H1 (cell line): Measurements from ENCODE around the gene RANBP17. TPM values are rescaled to one million over a fixed set of nuclear protein-coding genes. Genes with fewer than 3 reads are reported as not detected.

Experiments used
- CTCF ChIA-PET: fragments of 300-600 bp; sonication (Branson Sonifier 250); formaldehyde crosslinking; loops from one replicate; lab custom pipeline; 2021; ENCODE audit not compliant: partially characterized antibody; lab: Charles Lee
- POLR2A ChIA-PET: fragments of 300-600 bp; sonication (Branson Sonifier 250); formaldehyde crosslinking; loops from one replicate; lab custom pipeline; 2021; ENCODE audit warnings: inconsistent platforms; ENCODE audit not compliant: partially characterized antibody; lab: Charles Lee
- DNase-seq, 2 experiments: peaks; one replicate each; pipeline versions ENCODE4 v3.0.0 to v3.0.0-alpha.2; 2010 to 2022; ENCODE audit warnings: low spot score in 2 of 2, low read depth in 1 of 2, mixed read lengths in 1 of 2
- FAIRE-seq: peaks from 2 replicates; lab custom pipeline; 2011; peaks lifted over from hg19 to GRCh38; lab: Jason Lieb, UNC
- H2AFZ ChIP-seq: 2 replicates; pipeline ENCODE4 v1.8.1; 2012; ENCODE audit warnings: low read length, inconsistent platforms
- H2AK5ac ChIP-seq: 2 replicates; pipeline ENCODE4 v1.6.1; 2013; ENCODE audit warnings: low read depth, low read length
- H2BK120ac ChIP-seq: replicated peaks from 2 replicates; pipeline ENCODE3; 2013; ENCODE audit warnings: low read depth, low read length, inconsistent platforms
- H2BK12ac ChIP-seq: 2 replicates; pipeline ENCODE4 v1.6.1; 2013; ENCODE audit warnings: low read depth, low read length
- H2BK15ac ChIP-seq: 2 replicates; pipeline ENCODE4 v1.6.1; 2013; ENCODE audit warnings: low read length
- H2BK20ac ChIP-seq: 2 replicates; pipeline ENCODE4 v1.6.1; 2013; ENCODE audit warnings: low read length
- H2BK5ac ChIP-seq: 2 replicates; pipeline ENCODE4 v1.6.1; 2013; ENCODE audit warnings: low read depth, low read length
- H3K14ac ChIP-seq: 2 replicates; pipeline ENCODE4 v1.6.1; 2013; ENCODE audit warnings: inconsistent platforms; ENCODE audit not compliant: insufficient read length
- H3K18ac ChIP-seq: 2 replicates; pipeline ENCODE4 v1.6.1; 2013; ENCODE audit warnings: low read length; ENCODE audit errors: extremely low read depth
- H3K23ac ChIP-seq: 2 replicates; pipeline ENCODE4 v1.6.1; 2013; ENCODE audit warnings: inconsistent platforms; ENCODE audit not compliant: insufficient read length
- H3K23me2 ChIP-seq: 2 replicates; pipeline ENCODE4 v1.6.1; 2013; ENCODE audit warnings: low read depth, low read length
- H3K27ac ChIP-seq: 2 replicates; pipeline ENCODE4 v1.6.1; 2011; ENCODE audit warnings: low read depth, low read length, inconsistent platforms
- H3K27me3 ChIP-seq, 4 experiments: replicated peaks in 1 of 4; 1 replicate in 1 of 4; 2 replicates in 3 of 4; pipeline versions ENCODE4 v1.6.1 to v1.8.1; 2011 to 2013; ENCODE audit warnings: low read length in 3 of 4, mild to moderate bottlenecking in 3 of 4, inconsistent platforms in 2 of 4, mixed read lengths in 2 of 4, moderate library complexity in 1 of 4; ENCODE audit not compliant: control insufficient read depth in 3 of 4, insufficient read depth in 3 of 4; ENCODE audit errors: extremely low read depth in 1 of 4
- H3K36me3 ChIP-seq, 4 experiments: 2 replicates each; pipeline versions ENCODE4 v1.6.1 to v1.8.1; 2011 to 2013; ENCODE audit warnings: mild to moderate bottlenecking in 4 of 4, low read length in 3 of 4, moderate library complexity in 2 of 4, control low read depth in 1 of 4, inconsistent platforms in 1 of 4; ENCODE audit not compliant: insufficient read depth in 4 of 4, control insufficient read depth in 2 of 4
- H3K4ac ChIP-seq: replicated peaks from 2 replicates; pipeline ENCODE3; 2013; ENCODE audit warnings: low read length, low read depth, mixed read lengths, inconsistent platforms; ENCODE audit not compliant: insufficient read length
- H3K4me1 ChIP-seq, 4 experiments: replicated peaks in 1 of 4; 1 replicate in 1 of 4; 2 replicates in 3 of 4; pipeline versions ENCODE4 v1.6.1 to v1.8.1; 2011 to 2013; ENCODE audit warnings: low read length in 3 of 4, inconsistent platforms in 2 of 4, mixed read lengths in 1 of 4; ENCODE audit not compliant: insufficient read depth in 4 of 4, control insufficient read depth in 3 of 4
- H3K4me2 ChIP-seq, 2 experiments: 2 replicates each; pipeline versions ENCODE4 v1.6.1 to v1.8.1; 2011 to 2013; ENCODE audit warnings: low read depth in 2 of 2, low read length in 2 of 2, control low read depth in 1 of 2, inconsistent platforms in 1 of 2, mild to moderate bottlenecking in 1 of 2; ENCODE audit not compliant: insufficient read depth in 1 of 2
- H3K4me3 ChIP-seq, 4 experiments: fragments of 200-600, 300-600 bp in 1 of 4; sonication (generic), shearing (Covaris generic), sonication (Bioruptor Twin) in 1 of 4; 2 replicates each; pipeline versions ENCODE4 v1.5.1 to v1.8.1; 2011 to 2016; ENCODE audit warnings: low read length in 4 of 4, low read depth in 3 of 4, control low read depth in 2 of 4, inconsistent platforms in 2 of 4, mild to moderate bottlenecking in 2 of 4, mixed read lengths in 1 of 4, moderate library complexity in 1 of 4; ENCODE audit not compliant: insufficient read depth in 2 of 4; ENCODE audit errors: extremely low read depth in 1 of 4
- H3K56ac ChIP-seq: replicated peaks from 2 replicates; pipeline ENCODE3; 2013; ENCODE audit warnings: low read depth, mild to moderate bottlenecking, mixed read lengths, low read length, inconsistent platforms; ENCODE audit not compliant: insufficient read length
- H3K79me1 ChIP-seq: 2 replicates; pipeline ENCODE4 v1.6.1; 2013; ENCODE audit warnings: low read depth, low read length, control low read depth
- H3K79me2 ChIP-seq, 2 experiments: 2 replicates each; pipeline versions ENCODE4 v1.6.1 to v1.8.1; 2012 to 2013; ENCODE audit warnings: low read length in 2 of 2, mild to moderate bottlenecking in 2 of 2, inconsistent platforms in 1 of 2; ENCODE audit not compliant: insufficient read depth in 2 of 2, control insufficient read depth in 1 of 2
- H3K9ac ChIP-seq, 4 experiments: replicated peaks in 1 of 4; 1 replicate in 1 of 4; 2 replicates in 3 of 4; pipeline versions ENCODE4 v1.6.1 to v1.8.1; 2011 to 2013; ENCODE audit warnings: low read depth in 3 of 4, low read length in 3 of 4, control low read depth in 2 of 4, mild to moderate bottlenecking in 2 of 4, moderate library complexity in 2 of 4, inconsistent platforms in 1 of 4; ENCODE audit errors: extremely low read depth in 1 of 4
- H3K9me3 ChIP-seq, 2 experiments: 2 replicates each; pipeline versions ENCODE4 v1.6.1 to v1.8.1; 2012 to 2013; ENCODE audit warnings: mild to moderate bottlenecking in 2 of 2, moderate library complexity in 2 of 2, control low read depth in 1 of 2, inconsistent platforms in 1 of 2, low read depth in 1 of 2, low read length in 1 of 2, mixed read lengths in 1 of 2; ENCODE audit not compliant: insufficient read depth in 2 of 2
- H4K20me1 ChIP-seq, 2 experiments: replicated peaks in 1 of 2; 2 replicates each; pipeline versions ENCODE3 to v1.8.1; 2011 to 2013; ENCODE audit warnings: inconsistent platforms in 2 of 2, low read length in 2 of 2, mild to moderate bottlenecking in 1 of 2; ENCODE audit not compliant: insufficient read depth in 2 of 2, control insufficient read depth in 1 of 2
- H4K5ac ChIP-seq: 2 replicates; pipeline ENCODE4 v1.6.1; 2013; ENCODE audit warnings: low read length, low read depth, mixed read lengths, inconsistent platforms; ENCODE audit not compliant: insufficient read length
- H4K8ac ChIP-seq: 2 replicates; pipeline ENCODE4 v1.8.0; 2013; ENCODE audit warnings: mild to moderate bottlenecking, moderate library complexity, low read length, inconsistent platforms; ENCODE audit not compliant: insufficient read depth; ENCODE audit errors: extremely low read depth
- H4K91ac ChIP-seq: replicated peaks from 2 replicates; pipeline ENCODE3; 2013; ENCODE audit warnings: low read length, mixed read lengths, inconsistent platforms; ENCODE audit not compliant: insufficient read length
- BCL11A ChIP-seq, 2 experiments: IDR thresholded peaks; one replicate each; pipeline ENCODE4 v1.6.1; 2011; ENCODE audit warnings: low read depth in 2 of 2, low read length in 2 of 2, mild to moderate bottlenecking in 2 of 2
- BRCA1 ChIP-seq: IDR thresholded peaks from 2 replicates; pipeline ENCODE4 v1.6.1; 2012; ENCODE audit warnings: low read depth, low read length, improper control_type of control experiment
- HDAC2 ChIP-seq, 2 experiments: fragments of 300-600 bp in 1 of 2; sonication (generic) in 1 of 2; IDR thresholded peaks; 2 replicates each; pipeline ENCODE4 v1.6.1; 2011 to 2012; ENCODE audit warnings: low read depth in 2 of 2, low read length in 2 of 2, mild to moderate bottlenecking in 2 of 2, moderate library complexity in 2 of 2, borderline replicate concordance in 1 of 2, inconsistent platforms in 1 of 2
- NRF1 ChIP-seq: IDR thresholded peaks from 2 replicates; pipeline ENCODE4 v1.6.1; 2011; ENCODE audit warnings: mild to moderate bottlenecking, low read depth, low read length, improper control_type of control experiment
- PHF8 ChIP-seq: fragments of 200-600 bp; sonication (generic); conservative IDR thresholded peaks from 2 replicates; pipeline ENCODE4 v1.7.1; 2012; ENCODE audit warnings: low read depth, mild to moderate bottlenecking, inconsistent platforms, low read length, moderate library complexity
- RBBP5 ChIP-seq: IDR thresholded peaks from 2 replicates; pipeline ENCODE4 v1.7.1; 2012; ENCODE audit warnings: low read depth, mild to moderate bottlenecking, inconsistent platforms, low read length, moderate library complexity, borderline replicate concordance
- RNF2 ChIP-seq: fragments of 200-900, 300-1000 bp; sonication (generic); IDR thresholded peaks from 2 replicates; pipeline ENCODE4 v1.7.1; 2016; ENCODE audit warnings: borderline replicate concordance, low read depth, mild to moderate bottlenecking, antibody characterized with exemption, low read length; ENCODE audit not compliant: poor library complexity, severe bottlenecking; ENCODE audit errors: missing control alignments
- SAP30 ChIP-seq: fragments of 300-600 bp; sonication (generic); IDR thresholded peaks from 2 replicates; pipeline ENCODE4 v1.7.1; 2012; ENCODE audit warnings: low read length, moderate library complexity, mild to moderate bottlenecking, inconsistent platforms; ENCODE audit not compliant: insufficient read depth, insufficient replicate concordance
- SIN3A ChIP-seq, 2 experiments: IDR thresholded peaks in 1 of 2; conservative IDR thresholded peaks in 1 of 2; 2 replicates each; pipeline ENCODE4 v1.6.1; 2011 to 2012; ENCODE audit warnings: low read length in 2 of 2, improper control_type of control experiment in 1 of 2, low read depth in 1 of 2, mild to moderate bottlenecking in 1 of 2
- SIRT6 ChIP-seq: IDR thresholded peaks from one replicate; pipeline ENCODE4 v1.7.1; 2012; ENCODE audit warnings: low read length, inconsistent platforms
- SRF ChIP-seq: IDR thresholded peaks from 2 replicates; pipeline ENCODE4 v1.6.1; 2011; ENCODE audit warnings: mild to moderate bottlenecking, low read depth, low read length, moderate library complexity
- TAF1 ChIP-seq: IDR thresholded peaks from 2 replicates; pipeline ENCODE4 v1.6.1; 2011; ENCODE audit warnings: mild to moderate bottlenecking, low read depth, low read length
- TCF12 ChIP-seq: IDR thresholded peaks from 2 replicates; pipeline ENCODE4 v1.6.1; 2011; ENCODE audit warnings: low read depth, mild to moderate bottlenecking, low read length
- WGBS, 2 experiments: shearing (Covaris generic) in 1 of 2; methylation state at CpG; one replicate each; pipeline versions ENCODE4 v1.1.6 to v1.1.7; 2013 to 2015; ENCODE audit warnings: low lambda C conversion rate in 2 of 2, mixed read lengths in 2 of 2, inconsistent platforms in 1 of 2, low coverage in 1 of 2, missing lambda C conversion rate in 1 of 2; ENCODE audit not compliant: insufficient replicate concordance in 2 of 2, insufficient coverage in 1 of 2, insufficient read length in 1 of 2; ENCODE audit errors: extremely low coverage in 1 of 2, missing lambda C conversion rate in 1 of 2; 5-methylcytosine and 5-hydroxymethylcytosine counted together
- polyA plus RNA-seq, 7 experiments: library from polyadenylated mRNA; depleted of rRNA in 3 of 7; stranded (reverse) in 5 of 7; unstranded in 2 of 7; fragments of >200 nt in 5 of 7; fragments of 200-250 nt in 2 of 7; gene quantifications; 1 replicate in 5 of 7; 2 replicates in 1 of 7; 4 replicates in 1 of 7; pipeline versions ENCODE4 v1.2.1 to v1.2.3, GENCODE V29; 2011 to 2013; ENCODE audit warnings: missing spikeins in 2 of 7, mixed read lengths in 2 of 7
- total RNA-seq: library from RNA; stranded (reverse); fragmentation: NEBNext Ultra II Directional; extraction: Animal tissue kit (Norgen Biotek cat#: 25700); gene quantifications from 2 replicates; pipeline ENCODE4 v1.2.1, GENCODE V29; 2021

RANBP17 gene
- total and polyA plus RNA-seq, 2 of the 8 experiments (the other 6 are each of a cell fraction or from before 2014, with no cell fraction given) = 8.6 to 21.3 TPM

DNA sequence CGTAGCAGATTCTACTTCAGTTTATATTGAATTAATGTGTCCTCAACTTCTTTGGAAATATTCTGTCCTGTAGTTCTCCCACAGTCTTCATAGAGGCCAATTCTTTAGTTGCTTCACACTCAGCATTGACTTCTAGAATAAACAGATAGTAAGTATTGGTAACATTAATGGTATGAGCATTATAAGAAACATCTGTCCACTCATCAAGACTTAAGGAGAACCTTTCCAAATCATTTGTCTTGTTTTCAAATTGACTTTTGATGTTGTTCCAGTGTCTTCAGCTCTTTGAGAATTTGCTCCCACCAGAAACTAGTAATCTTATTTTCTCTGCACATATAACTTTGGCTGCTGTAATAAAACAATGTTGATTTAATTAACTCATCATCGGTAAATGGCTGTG lies 18.3 kb downstream of the RANBP17 start:
- Histone ChIP-seq H3K14ac (no peak overlapping the region), H4K8ac (no peak overlapping the region), H3K79me1 (peaks cover 3% of the 10 kb centered on the region; the same call in 1 of the 2 replicates), H3K56ac (no peak overlapping the region), H3K18ac (no peak overlapping the region), H2BK12ac (no peak overlapping the region), H3K27ac (no peak overlapping the region), H2BK5ac (no peak overlapping the region), H4K91ac (no peak overlapping the region), H2BK15ac (no peak overlapping the region), H3K23ac (no peak overlapping the region), H4K20me1 (no peaks in the 10 kb centered on the region), H3K23me2 (no peaks in the 10 kb centered on the region), H3K79me2 (peaks cover 0 to 23% of the 10 kb centered on the region in 2 experiments; a peak in 2 of 4 replicates), H2BK120ac (no peak overlapping the region), H3K9ac (no peak overlapping the region), H3K4me1 (peaks cover 0 to 2% (median 0%) of the 10 kb centered on the region in 4 experiments; a peak in 1 of 7 replicates), H3K4ac (no peak overlapping the region), H3K4me2 (no peak overlapping the region), H2BK20ac (no peak overlapping the region), H4K5ac (no peak overlapping the region), H3K4me3 (no peak overlapping the region), H3K9me3 (no peaks in the 10 kb centered on the region), H3K27me3 (no peaks in the 10 kb centered on the region), H2AFZ (no peak overlapping the region), H2AK5ac (no peak overlapping the region), H3K36me3 (peaks cover 0 to 4% (median 1%) of the 10 kb centered on the region in 4 experiments; a peak in 3 of 8 replicates)
- POLR2A ChIA-PET = no interaction called here
- WGBS, 2 experiments = 98% methylated on average over 2 of the region's 2 CpGs; no CpG with 5 or more reads in 1 of the 2 experiments
- DNase-seq (no peak), FAIRE-seq (no peak)
- CTCF ChIA-PET = interaction anchor here (0.6 kb wide), 1 partner anchor 24 kb away, joined by 5 read pairs; no protein-coding TSS in a partner anchor
- no peak for TF ChIP-seq RNF2
- TF ChIP-seq SRF = no peak
- TF ChIP-seq TAF1 = no peak
- TF ChIP-seq TCF12 = no peak
- TF ChIP-seq PHF8 = no peak
- no peak for TF ChIP-seq SAP30
- no peak for TF ChIP-seq SIN3A (conservative IDR thresholded peaks at IDR 0.05 in 1 of 2, IDR thresholded peaks at IDR 0.05 in 1 of 2; ENCODE audit: low read depth in 1 of 2, low read length in 2 of 2)
- no peak for TF ChIP-seq BRCA1
- TF ChIP-seq RBBP5 = no peak
- TF ChIP-seq BCL11A (IDR thresholded peaks at IDR 0.05; ENCODE audit: low read depth in 2 of 2, low read length in 2 of 2) = no peak
- TF ChIP-seq HDAC2 (IDR thresholded peaks at IDR 0.05; ENCODE audit: borderline replicate concordance in 1 of 2, low read depth in 2 of 2, low read length in 2 of 2) = no peak
- no peak for TF ChIP-seq NRF1
- TF ChIP-seq SIRT6 = no peak
